ENCODE measurements around the gene NUP98.
"Not testable (repeated sequence)": the region's sequence is repeated elsewhere in the genome, so short reads cannot be mapped to it uniquely, and the experiment has no call there.

The NUP98 gene

DNA sequence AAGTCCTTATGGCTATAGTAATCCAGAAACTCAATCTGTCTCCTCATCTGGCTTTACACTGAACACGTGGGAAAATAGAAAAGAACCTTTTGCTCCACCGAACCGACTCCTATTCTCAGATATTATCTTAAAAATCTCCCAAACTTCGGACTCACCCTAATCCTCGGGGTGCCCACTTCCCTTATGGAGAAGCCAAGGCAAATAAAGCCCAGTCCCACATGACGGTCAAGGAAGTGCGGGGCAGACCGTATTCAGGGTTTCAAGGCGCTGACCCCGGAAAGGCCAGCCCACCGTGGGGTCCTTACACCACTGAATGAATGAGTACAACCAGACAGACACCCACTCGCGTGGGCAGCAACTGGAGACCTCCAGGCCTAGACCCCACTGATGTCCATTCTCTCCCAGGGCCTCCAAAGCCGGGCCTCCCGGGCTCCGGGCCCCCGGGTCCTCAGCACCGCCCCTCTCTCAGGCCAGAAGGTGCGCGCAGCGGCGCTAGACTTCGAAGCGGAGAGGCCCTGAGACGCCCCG, 489 bp downstream of the NUP98 start:
- DNase-seq = no peak

DNA sequence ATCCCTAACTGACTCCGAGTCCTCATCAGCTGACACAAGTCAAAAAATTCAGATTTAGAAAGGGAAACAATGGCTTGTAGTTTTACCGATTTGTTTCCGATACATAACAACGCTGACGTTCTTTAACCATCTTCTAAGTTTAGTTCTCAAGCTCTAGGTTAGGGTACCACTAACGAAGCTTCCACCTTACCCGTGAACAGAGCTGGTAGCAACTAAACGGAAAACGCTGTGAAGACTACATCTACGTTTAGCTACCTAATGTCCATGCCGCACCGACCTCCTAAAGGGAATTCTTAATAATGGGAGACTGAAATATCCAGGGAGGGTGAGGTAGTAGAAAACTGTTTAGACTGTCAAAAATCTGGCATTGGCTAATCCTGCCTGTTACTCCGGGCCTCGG, 1.0 kb downstream of the NUP98 start:
- DNase-seq = no peak

DNA sequence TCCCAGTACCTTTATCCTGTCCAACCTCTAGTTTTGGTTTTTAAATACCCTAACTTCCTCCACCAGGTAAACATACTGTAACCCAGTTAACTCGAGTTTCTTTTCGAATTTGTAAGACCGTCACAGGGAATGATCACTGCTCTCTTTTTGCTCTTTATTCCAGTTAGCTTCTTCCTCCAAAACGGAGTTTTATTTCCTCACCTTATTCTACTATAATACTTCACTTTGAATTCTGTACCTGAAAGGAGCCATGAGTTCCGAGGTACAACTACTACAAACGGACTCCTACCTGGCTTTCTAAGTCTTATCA, 1.4 kb downstream of the NUP98 start:
- DNase-seq = no peak

- no peak for DNase-seq
Measured at GRCh38 chr11:3795131-3796001, 2.0 kb downstream of the NUP98 start.

DNA sequence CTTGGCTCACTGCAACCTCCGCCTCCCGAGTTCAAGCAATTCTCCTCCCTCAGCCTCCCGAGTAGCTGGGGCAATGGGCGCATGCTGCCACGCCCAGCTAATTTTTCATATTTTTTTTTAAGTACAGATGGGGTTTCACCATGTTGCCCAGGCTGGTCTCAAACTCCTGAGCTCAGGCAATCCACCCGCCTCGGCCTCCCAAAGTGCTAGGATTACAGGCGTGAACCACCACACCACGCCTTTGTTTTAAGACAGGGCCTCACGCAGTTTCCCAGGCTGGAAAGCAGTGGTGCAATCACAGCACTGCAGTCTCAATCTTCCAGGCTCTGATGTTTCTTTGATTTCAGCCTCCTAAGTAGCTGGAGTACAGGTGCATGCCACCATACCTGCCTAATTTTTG, 3.0 kb downstream of the NUP98 start:
- DNase-seq = not testable (repeated sequence)

DNA sequence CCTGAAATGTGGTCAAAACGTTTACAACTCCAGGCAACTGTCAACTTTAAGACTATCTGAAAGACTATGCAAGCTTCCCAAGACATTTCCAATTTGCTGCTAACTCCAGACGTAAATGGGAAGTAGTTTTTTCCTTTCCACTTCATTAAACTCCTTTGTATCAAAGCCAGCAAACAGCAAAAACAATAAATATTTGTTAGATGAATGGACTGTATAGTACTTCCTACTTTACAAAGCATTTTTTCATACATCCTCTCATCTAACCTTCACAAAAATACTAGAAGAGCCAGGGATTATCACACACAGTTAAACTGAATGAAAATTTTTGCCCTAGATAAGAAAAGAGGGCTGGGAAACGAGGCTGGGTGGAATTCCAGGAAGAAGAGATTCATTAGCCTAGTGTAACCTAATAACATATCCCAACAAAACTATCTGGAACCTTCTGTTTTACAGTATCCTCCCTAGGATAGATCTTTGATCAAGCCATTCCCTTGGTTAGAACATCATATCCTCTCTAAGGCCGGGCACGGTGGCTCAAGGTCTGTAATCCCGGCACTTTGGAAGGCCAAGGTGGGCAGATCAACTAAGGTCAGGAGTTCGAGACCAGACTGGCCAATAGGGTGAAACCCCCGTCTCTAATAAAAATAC, 10.4 kb downstream of the NUP98 start:
- no peak for DNase-seq

- no peak for DNase-seq
Measured at GRCh38 chr11:3783611-3784010, 13.7 kb downstream of the NUP98 start.

DNA sequence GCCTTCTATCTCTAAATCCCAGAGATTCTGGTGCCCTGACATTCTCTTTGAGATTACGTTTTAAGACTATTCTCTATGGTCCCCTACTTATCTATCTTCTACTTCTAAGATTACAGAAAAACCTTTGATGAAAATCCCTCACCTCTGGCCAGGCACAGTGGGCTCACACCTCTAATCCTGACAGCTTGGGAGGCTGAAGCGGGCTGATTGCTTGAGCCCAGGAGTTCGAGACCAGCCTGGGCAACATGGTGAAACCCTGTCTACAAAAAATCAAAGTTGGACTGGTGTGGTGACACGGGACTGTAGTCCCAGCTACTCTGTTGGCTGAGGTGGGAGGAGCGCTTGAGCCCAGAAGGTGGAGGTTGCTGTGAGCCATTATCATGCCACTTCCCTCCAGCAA, 14.4 kb downstream of the NUP98 start:
- no peak for DNase-seq

DNA sequence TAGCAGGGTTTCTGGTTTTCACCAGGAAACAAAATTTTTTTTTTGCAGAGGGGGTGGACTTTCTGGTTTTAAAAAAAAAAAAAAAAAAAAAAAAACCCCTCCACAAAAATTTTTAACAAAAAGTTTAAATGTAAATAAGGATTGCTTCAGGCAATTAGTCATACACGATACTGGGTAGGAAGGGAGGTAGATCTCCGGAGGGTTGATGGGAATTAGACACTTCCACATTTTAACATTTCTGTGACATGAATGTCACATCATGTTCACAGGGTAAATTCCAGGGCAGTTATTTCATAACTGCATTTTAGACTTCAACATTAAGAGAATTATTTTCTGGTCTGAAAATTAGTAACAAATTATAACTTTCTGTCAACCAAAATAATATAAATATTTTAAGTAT, 15.9 kb downstream of the NUP98 start:
- peak; percentile 60 for DNase-seq

GRCh38 chr11:3775736-3776406, 21.5 kb downstream of the NUP98 start:
- DNase-seq = peak; percentile 10

GRCh38 chr11:3773180-3773579, 24.2 kb downstream of the NUP98 start:
- DNase-seq = no peak

DNA sequence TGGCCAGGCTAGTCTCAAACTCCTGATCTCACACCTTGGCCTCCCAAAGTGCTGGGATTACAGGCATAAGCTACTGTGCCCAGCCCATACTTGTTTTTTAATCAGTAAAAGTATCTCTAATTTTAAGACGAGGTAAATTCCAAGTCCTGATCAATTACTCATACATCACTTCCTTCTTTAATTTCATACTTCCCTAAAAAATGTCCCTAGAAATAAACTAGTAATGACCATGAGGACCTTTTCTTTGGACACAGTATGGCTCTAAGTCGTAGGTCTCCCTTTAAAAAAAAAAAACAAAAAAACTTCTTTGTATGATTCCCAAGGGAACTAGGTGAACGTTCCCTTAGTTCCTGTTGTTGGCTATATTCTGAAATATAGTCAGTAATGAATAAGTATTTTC, 29.8 kb downstream of the NUP98 start:
- DNase-seq = no peak

DNA sequence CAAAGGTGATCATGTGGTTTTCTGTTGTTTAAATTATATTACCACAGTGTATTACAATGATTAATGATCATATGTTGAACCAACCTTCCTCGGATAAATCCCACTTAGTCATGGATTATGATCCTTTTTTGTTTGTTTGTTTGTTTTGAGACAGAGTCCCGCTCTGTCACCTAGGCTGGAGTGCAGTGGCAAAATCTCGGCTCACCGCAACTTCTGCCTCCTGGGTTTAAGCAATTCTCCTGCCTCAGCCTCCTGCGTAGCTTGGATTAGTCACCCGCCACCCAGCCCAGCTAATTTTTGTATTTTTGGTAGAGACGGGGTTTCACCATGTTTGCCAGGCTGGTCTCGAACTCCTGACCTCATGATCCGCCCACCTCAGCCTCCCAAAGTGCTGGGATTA, 30.5 kb downstream of the NUP98 start:
- DNase-seq = not testable (repeated sequence)

GRCh38 chr11:3764266-3764665, 33.1 kb downstream of the NUP98 start:
- DNase-seq = no peak

DNA sequence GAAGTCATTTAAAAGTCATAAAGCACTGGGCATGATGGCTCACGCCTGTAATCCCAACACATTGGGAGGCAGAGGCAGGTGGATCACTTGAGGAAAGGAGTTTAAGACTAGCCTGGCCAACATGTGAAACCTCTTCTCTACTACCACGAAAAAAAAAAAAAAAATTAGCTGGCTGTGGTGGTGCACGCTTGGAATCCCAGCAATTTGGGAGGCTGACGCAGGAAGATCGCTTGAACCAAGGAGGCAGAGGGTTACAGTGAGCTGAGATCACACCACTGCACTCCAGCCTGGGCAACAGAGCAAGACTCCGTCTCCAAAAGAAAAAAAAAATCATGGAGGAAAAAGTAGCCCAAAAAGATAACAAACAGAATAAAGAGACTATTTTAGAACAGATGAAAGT, 42.2 kb downstream of the NUP98 start:
- no peak for DNase-seq

- no peak for DNase-seq
Measured at GRCh38 chr11:3753110-3753509, 44.2 kb downstream of the NUP98 start.

GRCh38 chr11:3747704-3748103, 49.6 kb downstream of the NUP98 start:
- peak; percentile 34 for DNase-seq

DNA sequence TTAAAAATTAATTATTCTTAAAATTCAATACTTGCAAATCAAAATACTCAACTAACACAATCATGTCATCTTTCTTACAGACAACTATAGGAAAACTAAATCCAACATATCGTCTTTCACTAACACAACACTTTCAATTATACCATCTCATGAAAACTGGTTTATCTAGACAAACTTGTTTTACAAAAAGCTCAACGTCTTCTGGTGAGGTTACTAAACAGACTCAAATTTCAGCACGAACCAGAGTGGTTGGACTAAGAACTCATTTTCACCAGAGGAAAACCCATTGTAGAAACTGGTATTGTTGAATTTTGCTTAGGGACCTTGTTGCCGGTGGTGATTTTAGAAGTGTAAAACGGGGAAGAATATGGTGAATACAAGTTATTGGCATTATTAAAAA, 52.2 kb downstream of the NUP98 start:
- no peak for DNase-seq

DNA sequence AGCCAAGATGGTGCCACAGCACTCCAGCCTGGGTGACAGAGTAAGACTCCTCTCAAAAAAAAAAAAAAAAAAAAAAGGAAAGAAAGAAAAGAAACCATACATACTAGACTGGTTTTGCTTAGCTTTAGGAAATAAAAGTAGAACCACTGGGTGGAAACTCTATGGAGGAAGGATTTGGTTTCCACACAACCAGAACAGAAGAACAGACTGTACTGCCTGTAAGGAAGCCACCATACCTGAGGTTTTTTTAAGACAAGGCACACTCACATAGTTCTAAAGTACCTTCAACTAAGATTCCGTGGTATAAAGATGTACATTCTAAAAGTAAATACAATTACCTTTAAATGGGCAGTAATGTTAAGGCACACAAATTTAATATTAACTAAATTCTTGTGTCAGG, 58.6 kb downstream of the NUP98 start:
- DNase-seq = no peak

DNA sequence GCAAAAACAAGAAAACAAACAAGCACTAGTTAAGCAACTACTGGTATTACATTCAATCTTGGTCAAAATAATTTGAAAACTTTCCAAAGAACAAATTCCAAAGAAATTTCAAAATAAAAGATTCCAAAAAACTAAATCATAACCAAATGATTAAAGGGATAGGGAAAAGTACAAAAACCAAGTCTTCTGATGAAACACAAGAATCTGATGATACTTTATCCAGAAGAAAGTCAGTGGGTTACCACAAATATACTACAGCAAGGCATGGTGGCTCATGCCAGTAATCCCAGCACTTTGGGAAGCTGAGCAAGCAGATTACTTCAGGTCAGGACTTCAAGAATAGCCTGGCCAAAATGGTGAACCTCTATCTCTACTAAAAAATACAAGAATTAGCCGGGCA, 59.1 kb downstream of the NUP98 start:
- DNase-seq = peak; percentile 61

DNA sequence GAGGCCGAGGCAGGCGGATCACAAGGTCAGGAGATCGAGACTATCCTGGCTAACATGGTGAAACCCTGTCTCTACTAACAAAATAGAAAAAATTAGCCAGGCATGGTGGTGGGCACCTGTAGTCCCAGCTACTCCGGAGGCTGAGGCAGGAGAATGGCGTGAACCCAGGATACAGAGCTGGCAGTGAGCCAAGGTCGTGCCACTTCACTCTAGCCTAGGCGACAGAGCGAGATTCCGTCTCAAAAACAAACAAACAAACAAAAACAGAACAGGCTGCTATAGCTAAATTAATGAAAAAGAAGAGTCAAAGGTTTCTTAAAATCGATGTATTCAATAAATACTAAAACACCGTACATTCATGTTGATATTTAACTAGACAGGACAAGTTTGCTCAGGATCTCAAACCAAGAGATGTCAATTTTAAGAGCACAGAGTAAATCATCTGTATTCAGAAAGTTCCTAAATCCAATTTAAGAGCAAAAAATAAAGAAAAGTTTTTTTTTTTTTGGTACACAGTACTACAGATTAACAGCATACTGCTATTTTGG, 59.9 kb downstream of the NUP98 start:
- no peak for DNase-seq

DNA sequence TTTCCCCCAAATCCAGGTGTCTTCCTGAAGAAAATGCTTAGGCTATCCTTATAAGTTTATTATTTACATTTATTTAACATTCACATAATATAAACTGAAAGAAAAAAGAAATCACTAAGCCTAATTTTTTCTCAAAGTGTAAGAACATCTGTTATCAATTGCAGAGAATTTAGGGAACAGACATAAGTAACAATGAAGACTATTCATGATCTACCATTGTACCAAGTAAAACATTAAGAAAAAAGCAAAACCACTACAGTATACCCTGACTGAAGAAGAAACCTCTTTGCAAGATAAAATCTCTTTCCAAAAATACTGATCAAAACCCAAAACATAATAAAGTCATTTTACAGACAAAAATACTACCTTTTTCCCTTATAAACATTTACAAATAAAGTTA, 60.5 kb downstream of the NUP98 start:
- no peak for DNase-seq

GRCh38 chr11:3735827-3736226, 61.5 kb downstream of the NUP98 start:
- DNase-seq = peak; percentile 13

Measured in fibroblast of skin of scalp (primary cell).